Measurements from ENCODE around the gene SP4.

DNA sequence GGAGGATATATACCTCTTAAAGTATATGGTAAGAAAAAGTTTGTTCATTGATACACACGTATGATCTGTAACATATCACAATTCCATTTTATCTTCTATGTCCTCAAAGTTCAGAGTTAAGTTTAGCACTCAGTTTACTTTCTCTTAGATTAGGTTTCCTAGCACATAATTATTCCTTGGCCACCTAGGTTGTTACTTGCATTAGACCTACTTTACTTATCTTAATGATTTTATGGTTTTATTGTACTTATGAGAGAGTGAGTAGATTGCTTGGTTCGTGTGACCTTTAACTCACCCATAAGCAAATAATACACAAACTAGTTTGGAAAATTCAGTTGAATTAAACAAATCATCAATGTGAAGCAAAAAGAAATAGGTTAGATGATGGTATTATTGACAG is 33.9 kb upstream of the SP4 start:
- TF ChIP-seq, protein P1, sequence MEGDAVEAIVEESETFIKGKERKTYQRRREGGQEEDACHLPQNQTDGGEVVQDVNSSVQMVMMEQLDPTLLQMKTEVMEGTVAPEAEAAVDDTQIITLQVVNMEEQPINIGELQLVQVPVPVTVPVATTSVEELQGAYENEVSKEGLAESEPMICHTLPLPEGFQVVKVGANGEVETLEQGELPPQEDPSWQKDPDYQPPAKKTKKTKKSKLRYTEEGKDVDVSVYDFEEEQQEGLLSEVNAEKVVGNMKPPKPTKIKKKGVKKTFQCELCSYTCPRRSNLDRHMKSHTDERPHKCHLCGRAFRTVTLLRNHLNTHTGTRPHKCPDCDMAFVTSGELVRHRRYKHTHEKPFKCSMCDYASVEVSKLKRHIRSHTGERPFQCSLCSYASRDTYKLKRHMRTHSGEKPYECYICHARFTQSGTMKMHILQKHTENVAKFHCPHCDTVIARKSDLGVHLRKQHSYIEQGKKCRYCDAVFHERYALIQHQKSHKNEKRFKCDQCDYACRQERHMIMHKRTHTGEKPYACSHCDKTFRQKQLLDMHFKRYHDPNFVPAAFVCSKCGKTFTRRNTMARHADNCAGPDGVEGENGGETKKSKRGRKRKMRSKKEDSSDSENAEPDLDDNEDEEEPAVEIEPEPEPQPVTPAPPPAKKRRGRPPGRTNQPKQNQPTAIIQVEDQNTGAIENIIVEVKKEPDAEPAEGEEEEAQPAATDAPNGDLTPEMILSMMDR (IDR thresholded peaks at IDR 0.05), result no peak
- no peak for TF ChIP-seq POLR2A (IDR thresholded peaks at IDR 0.05)

Data from prostate gland (tissue), 2 donors.